HG03342 (cell line): ENCODE results near the gene APOBEC3H.

Experiments
- ATAC-seq: cut with Tn5 transposase; IDR thresholded peaks from one replicate; pipeline ENCODE4 v1.9.1; 2021; ENCODE audit warnings: mild to moderate bottlenecking, moderate library complexity; ENCODE audit not compliant: unreplicated experiment

APOBEC3H gene

DNA sequence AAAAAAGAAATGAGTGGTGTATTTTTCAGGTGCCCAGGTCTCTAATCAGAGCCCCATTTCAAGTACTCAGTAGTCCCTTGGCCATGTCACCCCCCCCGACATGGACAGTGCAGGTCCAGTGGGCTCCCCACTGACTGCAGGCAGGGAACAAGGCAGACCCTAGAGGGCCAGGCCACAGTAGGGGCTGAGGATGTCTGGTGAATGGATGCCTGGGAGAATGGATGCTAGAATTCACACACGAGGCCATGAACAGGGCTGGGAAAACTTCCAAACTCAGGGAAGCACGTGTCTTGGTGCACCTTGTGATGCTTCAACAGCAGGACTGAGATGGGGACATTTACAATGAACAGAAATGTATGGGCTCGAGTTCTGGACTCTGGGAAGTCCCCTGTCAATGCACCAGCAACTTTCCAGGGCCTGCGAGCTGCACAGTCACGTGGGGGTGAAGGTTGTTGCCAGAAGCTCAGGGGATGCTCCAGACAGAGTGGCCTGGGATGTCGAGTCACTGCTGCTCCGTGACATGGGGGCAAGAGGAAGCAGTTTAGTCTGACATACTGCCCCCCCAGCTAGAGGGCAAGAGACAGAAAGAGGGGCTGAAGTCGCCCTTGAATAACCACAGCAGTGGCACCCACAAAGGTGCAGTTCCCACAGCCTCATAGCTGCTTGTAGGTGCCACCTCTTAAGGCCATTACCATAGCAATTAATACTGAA, 16.8 kb upstream of the APOBEC3H start:
- ATAC-seq: no peak

DNA sequence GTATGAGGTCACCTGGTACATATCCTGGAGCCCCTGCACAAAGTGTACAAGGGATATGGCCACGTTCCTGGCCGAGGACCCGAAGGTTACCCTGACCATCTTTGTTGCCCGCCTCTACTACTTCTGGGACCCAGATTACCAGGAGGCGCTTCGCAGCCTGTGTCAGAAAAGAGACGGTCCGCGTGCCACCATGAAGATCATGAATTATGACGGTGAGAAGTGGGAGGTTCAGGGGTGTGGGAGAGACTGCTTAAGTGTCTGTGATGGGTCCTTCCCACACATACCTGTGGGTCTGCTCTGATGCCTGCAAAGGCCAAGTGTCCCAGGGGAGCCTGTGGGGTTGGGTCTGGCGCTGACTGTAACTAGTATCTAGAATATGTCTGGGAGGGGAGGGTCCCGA, 16.0 kb upstream of the APOBEC3H start:
- no peak for ATAC-seq

DNA sequence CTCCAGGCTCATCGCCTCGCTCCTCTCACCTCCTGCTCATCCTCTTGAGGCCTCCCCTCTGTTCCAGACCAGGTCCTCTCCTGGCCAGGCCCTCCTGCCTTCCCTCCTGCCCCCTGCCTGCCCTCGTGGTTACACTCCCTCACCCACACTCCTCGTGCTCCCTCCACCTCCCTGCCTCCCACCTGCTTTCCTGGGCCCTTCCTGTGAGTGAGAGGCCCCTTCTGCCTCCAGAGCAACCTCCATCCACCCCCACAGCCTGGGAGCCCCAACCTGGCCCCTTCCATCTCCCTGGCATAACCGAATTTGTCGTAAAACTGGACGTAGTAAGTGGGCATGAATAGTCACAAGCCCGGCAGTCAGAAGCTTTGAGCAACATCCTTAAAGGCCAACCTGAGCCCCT, 15.4 kb upstream of the APOBEC3H start:
- ATAC-seq: no peak

DNA sequence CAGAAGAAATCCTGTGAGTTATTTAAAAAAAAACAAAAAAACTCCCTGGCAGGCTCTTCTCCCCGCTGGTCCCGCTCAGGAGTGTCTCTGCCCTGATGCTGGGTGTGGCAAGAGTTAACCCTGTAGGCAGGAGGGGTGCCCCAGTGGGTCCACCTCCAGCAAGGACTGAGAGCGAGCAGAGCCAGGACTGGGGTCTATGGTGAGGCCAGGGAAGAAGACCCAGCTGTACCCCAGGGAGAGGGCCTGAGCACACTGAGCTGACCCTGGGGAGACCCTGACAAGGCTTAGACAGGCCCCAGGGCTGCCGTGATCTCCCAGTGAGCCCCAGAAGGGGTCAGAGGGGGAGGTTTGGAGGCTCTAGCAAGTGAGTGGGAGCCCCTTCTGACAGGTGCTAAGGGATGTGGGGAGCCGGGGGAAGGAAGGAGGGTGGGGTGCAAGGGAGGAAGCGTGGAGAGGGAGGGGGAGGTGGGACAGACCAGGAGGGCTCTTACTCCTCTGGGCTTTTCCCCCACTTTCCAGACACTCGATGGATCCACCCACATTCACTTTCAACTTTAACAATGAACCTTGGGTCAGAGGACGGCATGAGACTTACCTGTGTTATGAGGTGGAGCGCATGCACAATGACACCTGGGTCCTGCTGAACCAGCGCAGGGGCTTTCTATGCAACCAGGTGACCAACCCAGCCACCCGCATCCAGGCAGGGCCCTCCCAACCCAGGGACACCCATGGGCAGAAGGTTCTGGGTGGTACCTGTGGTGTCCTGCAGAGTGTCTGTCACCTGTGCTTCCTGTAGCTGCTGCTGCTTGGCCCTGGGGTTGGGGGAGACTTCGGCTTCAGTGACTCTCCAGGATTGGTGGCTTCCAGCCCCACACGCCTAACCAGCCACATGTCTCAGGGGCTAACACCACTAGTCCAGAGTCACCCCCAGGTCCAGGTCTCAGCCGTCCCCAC, 13.6 kb upstream of the APOBEC3H start:
- ATAC-seq: no peak

DNA sequence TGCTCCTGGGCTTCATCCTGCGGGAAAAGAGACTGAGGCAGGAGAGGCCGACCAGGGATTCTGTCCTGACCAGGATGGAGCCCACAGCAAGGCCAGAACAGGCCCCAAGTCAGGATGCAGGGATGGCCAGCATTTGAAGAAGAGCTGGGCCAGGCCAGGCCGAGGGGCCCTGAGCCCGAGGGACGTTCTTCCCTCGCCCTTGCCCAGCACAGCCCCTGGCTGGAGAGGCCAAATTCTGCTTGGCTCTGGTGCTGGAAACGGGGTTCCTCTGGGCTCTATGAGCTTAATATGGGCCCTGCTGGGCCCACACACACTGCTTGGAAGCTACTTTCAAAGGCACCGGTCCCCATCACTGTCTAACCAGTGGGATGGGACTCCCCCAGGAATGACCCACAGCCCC, 12.4 kb upstream of the APOBEC3H start:
- ATAC-seq: no peak

DNA sequence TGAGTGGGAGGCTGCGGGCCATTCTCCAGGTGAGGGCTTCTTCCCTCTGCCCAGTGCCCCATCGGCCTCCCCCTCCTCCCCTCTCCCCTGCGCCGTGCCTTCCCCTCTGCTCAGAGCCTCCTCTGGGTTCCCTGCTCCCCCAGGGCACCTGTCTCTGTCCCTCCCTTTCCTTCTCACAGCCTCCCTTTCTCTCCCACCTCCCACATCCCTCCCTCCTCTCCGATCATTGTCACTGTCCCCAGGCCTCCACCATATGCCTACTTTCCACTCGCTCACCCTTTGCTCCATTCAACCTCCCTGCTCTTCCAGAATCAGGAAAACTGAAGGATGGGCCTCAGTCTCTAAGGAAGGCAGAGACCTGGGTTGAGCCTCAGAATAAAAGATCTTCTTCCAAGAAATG, 9.9 kb upstream of the APOBEC3H start:
- ATAC-seq: no peak

DNA sequence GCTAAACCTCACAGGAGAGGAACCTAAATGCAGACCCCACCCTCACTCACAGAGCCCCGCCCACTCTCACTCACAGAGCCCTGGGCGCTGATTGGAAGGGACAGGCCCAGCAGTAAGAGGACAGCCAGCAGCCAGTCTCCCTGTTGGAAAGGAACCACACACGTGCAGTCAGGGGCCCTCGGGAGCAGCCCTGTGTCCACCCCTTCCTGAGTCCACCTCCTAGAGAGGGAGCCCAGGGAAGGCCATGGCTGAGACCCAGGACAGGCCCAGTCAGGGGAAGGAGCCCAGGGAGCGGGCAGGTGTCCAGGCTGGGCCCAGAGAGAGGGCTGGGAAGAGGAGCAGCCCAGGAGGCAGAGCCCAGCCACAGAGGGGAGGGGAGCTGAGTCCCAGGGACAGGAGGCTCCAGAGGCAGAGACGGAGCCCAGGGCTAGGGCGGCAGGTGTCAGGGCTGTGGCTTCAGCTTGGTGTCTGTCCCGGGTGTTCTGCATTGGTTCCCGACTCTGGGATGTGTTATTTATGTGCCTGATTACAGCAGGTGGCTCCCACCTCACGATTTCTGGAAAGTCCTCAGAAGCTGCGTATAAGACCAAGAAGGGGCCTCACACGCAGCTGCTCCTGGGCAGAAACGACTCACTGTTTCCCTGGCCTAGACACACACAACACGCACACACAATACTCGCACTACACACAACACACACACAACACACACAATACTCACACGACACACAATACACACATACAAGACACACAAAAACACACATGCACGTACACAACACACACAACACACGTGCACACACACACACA, 9.0 kb upstream of the APOBEC3H start:
- no peak for ATAC-seq

DNA sequence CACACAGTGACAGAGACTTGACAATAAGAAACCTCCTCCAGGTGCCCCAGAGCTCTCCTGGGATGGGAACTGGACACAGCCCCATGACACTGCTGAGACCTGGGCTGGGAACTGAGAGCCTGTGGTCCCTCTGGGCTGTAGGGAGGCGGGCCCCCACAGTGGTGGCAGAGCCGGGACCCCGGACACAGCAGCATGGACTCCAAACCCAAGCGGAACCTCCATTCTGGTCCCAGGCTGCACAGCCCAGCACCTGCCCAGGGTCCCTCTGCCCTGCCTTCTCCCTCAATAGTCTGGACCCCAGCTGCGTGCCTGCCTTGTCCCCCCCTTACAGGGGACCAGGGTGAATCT, 8.4 kb upstream of the APOBEC3H start:
- no peak for ATAC-seq

DNA sequence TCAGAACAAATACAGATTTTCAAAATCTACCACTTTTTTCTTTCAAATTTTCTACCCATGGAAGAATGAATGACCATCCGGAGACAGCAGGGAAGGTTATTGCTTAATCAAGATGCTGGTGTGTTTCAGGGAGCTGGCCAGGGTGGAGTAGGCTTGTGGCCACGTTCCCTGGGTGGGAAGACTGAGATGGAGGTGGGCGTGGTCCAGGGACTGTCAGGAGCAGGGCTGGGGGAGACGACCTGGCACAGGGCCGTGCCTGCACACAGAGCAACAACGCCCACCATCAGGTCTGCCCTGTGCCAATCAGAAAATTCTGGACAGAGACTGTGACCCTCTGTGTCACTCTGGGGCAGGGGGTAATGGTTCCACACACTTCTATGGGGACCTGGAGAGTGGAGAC, 7.1 kb upstream of the APOBEC3H start:
- no peak for ATAC-seq

DNA sequence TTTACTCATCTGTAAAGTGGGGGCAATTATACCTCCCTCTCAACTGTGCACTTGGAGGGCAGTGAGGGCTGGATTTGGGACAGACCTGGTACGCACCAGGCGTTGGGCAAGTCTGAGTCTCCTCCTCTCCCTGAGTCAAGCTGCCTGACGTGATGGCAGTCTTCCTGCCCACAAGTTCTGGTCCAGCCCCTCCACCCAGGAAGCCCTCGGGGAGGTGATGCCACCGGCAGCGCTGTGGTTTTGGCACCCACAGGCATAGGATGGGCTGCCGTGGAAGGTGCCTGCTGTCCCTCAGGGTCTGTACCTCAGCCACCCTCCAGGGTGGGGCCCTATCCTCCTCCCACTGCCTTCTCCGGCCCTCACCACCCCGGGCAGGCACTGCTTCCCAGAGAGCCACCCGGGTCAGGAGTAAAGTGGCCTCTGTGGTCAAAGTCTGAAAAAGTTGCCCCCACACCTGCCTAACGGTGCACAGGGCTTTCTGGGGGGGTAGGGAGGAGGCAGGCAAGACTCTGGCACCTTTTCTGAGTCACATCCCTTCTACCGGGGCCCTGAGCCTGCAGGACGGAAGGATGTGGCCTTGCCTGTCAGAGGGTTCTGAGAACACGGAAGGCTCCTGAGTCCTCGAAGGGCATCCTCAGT, 6.5 kb upstream of the APOBEC3H start:
- no peak for ATAC-seq

DNA sequence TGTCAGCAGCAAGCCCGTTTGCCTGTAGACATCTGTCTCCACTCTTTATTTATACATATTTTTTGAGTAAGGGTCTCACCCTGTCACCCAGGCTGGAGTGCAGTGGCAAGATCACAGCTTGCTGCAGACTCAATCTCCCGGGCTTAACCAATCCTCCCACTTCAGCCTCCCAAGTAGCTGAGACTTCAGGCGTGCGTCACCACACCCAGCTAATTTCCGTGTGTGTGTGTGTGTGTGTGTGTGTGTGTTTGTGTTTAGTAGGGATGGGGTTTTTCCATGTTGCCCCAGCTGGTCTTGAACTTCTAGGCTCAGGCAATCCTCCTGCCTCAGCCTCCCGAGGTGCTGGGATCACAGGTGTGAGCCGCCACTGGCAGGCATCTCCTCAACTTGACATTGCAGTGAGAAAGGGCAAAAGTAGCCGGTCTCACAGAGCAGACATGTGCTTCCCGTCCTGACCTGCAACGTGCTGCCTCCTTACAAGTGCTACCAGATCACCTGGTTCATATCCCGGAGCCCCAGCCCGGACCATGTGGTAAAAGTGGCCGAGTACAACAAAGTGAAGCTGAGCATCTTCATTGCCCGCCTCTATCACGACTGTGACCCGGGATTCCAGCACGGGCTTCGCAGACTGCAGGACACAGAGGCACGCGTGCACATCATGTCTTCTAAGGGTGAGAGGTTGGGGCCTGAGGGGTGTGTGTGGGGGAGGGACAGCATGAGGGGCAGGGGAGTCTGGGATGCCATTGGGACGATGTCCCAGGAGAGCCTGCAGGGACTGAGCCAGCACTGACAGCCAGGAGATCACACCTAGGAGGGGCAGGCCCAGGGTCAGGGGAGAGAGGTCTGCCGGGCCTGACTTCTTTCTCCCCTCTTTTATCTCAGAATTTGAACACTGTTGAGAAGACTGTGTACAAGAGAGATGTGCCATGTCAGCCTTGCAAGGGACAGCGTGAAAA, 5.6 kb upstream of the APOBEC3H start:
- no peak for ATAC-seq

DNA sequence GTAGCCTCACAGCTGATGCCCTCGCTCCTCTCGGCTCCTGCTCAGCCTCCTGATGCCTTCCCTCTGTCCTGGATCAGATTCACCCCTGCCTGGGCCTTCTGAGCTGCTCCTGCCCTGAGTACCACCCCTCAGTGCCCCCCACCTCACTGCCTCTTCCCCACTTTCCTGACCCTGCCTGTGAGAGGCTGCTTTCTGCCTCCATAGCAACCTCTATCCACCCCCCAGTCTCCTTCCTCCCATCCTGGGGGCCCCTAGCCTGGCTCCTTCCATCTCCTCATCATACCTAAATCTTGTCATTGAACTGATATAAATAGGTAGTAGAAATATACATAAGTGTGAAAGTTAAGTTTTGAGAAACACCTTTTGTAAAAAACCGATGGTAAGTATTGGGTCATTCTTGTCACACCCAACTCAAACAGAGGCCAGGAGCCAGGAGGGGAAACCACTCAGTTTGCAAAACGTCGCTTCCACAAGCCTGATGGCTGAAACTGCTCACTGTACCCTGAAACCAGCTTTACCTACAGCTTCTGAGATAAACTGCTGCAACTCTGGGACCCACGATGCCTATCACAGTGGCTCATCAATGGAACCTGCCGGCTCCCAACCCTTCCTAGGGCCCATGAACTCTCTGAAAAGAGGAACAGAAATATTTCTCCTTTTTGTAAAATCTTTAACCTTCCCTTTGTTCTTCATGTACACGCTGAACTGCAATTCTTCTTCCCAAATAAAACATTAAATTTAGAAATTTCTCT, 4.8 kb upstream of the APOBEC3H start:
- ATAC-seq: no peak

DNA sequence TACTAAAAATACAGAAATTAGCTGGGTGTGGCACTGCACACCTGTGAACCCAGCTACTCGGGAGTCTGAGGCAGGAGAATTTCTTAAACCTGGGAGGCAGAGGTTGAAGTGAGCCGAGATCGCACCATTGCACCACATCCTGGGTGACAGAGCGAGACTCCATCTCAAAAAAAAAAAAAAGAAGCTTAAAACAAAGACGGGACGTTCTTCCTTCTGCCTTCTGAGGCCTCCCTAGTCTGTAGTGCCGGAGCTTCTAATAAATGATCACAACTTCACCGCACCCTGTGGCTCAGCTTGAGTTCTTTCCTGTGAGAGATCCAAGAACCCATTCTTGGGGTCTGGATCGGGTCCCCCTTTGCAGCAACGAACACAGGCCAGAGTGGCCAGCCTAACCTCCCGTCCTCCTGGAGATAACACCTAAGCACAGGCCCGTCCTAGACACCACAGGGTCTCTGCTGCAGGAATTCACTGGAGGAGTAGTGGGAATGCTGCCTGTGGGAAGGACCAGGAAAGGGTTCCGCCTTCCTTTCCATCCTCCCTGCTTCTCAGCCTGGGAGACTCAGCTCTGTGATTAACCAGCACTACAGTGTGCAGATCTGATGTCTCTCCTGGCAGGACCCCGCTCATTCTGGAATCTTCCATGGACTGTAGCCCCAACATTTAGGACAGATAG, 2.2 kb upstream of the APOBEC3H start:
- ATAC-seq: no peak

DNA sequence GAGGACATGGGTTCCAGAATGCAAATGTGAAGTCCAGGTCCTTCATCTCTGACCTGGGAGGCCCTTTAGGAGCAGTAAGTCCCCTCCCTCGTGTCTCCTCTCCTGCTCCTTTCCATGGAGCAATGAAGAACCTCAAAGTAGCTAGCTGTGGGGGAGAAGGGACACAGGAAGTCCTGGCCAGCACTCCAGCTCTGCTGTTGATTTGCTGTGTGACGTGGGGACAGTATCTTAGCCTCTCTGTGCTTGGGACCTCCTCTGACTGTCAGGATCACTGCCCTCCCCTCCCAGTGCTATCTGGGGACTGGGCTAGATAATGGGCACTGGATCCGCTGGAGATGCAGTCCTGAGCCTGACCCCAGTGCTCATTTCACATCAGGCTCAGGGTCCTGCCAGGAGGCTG, 1.1 kb upstream of the APOBEC3H start:
- ATAC-seq: no peak

DNA sequence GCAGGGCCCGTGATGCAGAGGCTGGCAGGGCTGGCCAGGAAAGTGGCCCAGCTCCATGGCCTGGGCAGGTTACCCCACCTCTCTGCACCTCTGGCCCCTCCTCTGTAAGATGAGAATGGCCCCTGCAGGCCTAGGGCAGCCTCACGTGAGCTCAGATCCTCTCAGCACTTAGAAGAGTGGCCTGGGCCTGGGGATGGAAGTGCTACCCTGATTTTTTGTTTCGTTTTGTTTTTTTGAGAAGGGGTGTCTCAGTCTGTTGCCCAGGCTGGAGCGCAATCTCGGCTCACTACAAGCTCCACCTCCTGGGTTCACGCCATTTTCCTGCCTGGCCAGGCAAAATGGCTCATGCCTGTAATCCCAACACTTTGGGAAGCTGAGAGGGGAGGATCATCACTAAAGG, 982 bp downstream of the APOBEC3H start:
- no peak for ATAC-seq

DNA sequence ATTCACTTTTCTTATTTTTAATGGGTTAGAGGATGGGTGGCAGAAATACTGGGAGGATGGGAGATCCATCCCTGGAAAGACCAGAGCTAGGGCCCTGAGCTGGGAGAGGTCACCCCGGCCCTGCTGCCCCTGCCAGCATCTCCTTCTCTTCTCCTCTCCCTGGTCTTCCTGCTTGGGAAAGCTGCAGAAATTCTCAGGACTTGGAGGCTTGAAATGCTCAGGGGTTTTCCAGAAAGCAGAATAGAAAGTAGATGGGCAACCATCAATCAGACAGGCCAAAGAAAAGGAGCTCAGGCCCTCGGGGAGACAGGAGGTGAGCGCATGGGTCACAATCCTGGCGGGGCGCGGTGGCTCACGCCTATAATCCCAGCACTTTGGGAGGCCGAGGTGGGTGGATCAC, 1.5 kb downstream of the APOBEC3H start:
- no peak for ATAC-seq

DNA sequence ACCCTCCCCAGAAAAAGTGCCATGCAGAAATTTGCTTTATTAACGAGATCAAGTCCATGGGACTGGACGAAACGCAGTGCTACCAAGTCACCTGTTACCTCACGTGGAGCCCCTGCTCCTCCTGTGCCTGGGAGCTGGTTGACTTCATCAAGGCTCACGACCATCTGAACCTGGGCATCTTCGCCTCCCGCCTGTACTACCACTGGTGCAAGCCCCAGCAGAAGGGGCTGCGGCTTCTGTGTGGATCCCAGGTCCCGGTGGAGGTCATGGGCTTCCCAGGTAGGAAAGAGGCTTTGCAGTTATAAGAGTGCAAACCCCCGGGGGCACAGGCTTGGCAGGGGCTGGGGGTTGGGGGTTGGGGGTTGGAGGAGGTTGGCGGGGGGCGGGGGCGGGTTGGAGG, 4.2 kb downstream of the APOBEC3H start:
- no peak for ATAC-seq

DNA sequence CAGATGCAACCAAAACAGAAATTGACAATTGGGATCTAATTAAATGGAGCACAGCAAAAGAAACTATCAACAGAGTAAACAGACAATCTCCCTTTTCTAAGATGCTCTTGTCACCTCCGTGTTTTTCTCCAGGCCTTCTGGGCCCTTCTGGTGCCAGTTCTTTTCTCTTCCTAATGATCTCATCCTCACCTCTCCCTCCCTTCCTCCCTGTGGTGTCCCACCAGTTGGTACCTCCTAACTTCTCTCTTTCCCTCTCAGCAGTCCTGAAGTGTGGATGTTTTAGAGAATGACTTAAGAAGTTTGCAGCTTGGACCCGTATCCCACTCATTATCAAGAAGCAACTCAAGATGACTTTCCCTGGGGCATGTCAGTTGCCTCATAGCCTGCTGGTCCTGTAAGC, 6.4 kb downstream of the APOBEC3H start:
- no peak for ATAC-seq

DNA sequence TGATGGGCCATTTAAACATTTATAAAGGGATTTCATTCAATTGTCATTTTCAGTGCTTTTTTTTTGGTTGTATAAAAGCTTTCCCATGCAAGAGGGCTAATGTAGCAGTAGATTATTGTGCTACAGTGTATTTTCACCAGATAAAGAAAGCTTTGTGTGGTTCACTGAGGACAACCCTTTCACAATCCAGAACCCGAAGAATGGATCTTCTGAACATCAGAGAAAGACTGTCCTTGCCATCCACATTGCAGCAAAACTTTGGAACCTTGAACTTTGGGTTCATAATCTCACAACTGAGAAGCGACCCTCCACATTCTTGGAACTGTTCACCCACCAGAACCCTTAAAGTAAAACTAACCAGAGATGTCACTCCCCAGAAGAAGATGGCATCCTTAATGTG, 9.3 kb downstream of the APOBEC3H start:
- no peak for ATAC-seq
